22Rv1 (cell line): ENCODE data around the gene SUPT3H.

Experiments used
- ZFX ChIP-seq: fragments of 450-650 bp; IDR thresholded peaks from 2 replicates; pipeline ENCODE4 v1.6.1; 2017; ENCODE audit warnings: antibody characterized with exemption, borderline replicate concordance
- TF ChIP-seq, protein P1 (sequence below): fragments of 450-650 bp; IDR thresholded peaks from 2 replicates; pipeline ENCODE4 v1.5.1; 2017; ENCODE audit warnings: mild to moderate bottlenecking

DNA sequence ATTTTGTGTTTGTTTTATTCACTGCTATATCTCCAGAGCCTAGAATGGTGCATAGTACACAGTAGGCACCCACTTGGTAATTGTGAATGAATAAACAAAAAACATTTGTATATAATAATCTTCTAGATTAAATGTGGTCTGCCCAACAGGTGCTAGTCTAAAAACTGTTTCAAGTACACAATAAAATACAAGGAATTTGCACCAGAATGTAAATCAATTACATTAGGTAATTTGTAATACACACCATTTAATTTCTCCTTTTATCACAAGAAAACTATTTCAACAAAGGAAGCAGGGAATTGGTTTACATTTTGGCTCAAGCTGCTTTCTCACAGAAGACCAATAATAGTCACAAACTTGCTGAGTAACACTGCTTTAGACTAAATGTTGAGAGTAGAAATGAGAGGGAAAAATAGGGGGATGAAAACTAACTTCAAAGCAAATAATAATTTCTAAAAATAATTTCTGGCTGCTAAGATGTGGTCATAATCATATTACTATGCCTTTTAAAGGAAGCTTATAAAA lies 27.5 kb downstream of the SUPT3H start:
- TF ChIP-seq, protein P1, sequence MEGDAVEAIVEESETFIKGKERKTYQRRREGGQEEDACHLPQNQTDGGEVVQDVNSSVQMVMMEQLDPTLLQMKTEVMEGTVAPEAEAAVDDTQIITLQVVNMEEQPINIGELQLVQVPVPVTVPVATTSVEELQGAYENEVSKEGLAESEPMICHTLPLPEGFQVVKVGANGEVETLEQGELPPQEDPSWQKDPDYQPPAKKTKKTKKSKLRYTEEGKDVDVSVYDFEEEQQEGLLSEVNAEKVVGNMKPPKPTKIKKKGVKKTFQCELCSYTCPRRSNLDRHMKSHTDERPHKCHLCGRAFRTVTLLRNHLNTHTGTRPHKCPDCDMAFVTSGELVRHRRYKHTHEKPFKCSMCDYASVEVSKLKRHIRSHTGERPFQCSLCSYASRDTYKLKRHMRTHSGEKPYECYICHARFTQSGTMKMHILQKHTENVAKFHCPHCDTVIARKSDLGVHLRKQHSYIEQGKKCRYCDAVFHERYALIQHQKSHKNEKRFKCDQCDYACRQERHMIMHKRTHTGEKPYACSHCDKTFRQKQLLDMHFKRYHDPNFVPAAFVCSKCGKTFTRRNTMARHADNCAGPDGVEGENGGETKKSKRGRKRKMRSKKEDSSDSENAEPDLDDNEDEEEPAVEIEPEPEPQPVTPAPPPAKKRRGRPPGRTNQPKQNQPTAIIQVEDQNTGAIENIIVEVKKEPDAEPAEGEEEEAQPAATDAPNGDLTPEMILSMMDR, result no peak
- no peak for TF ChIP-seq ZFX
